GM19468 (cell line): ENCODE results near the gene ZNF583.

Experiments
- ATAC-seq: cut with Tn5 transposase; IDR thresholded peaks from one replicate; pipeline ENCODE4 v1.9.1; 2021; ENCODE audit warnings: mild to moderate bottlenecking, moderate library complexity, moderate number of reproducible peaks; ENCODE audit not compliant: unreplicated experiment; ENCODE audit errors: extremely low read depth

The ZNF583 gene

DNA sequence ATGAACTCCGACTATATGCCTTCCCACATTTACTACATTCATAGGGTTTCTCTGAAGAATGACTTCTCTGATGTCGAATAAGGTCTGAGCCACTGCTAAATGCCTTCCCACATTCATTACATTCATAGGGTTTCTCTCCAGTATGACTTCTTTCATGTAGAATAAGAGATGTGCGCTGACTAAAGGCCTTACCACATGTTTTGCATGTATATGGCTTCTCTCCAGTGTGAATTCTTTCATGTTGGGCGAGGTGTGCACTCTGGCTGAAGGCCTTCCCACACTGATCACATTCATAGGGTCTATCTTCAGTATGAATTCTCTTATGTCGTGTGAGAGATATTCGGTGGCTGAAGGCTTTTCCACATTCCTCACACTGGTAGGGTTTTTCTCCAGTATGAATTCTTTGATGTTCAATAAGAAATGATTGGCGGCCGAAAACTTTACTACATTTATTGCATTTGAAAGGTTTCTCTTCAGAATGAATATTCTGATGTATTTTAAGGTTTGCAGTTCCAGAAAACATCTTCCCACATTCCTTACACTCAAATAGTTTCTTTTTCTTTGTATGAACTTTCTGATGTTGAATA lies 37.2 kb downstream of the ZNF583 start:
- ATAC-seq = no peak

- ATAC-seq = no peak
These were observed 70.2 kb downstream of the ZNF583 start for GRCh38 chr19:56474308-56474707.

DNA sequence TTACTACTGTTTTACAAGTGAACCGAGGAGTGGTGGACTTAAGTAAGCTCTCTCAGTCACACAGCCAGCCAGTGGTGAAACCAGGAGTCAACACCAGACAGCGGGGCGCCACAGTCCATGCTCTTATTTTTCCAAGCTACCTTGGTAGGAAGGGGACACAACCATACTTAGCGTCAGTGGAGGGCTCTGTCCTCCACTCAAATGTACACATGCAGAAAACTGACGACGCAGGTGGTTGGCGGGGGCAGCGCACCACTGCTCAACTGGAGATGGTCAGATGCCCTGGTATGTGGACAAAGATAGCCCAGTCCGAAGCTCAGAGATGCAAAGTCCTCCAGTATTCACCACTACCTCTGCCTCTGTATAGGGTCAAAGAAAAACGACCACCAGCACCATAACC lies 72.0 kb downstream of the ZNF583 start:
- ATAC-seq = no peak
